ENCODE data around the gene ERLIN1. TPM values are rescaled to one million over a fixed set of nuclear protein-coding genes. Genes with fewer than 3 reads are reported as not detected.

The ERLIN1 gene
- total RNA-seq, 1 donor from 2014 or later = 8.3 TPM

GRCh38 chr10:100172349-100172748 lies 13.5 kb downstream of the ERLIN1 start:
- Histone ChIP-seq H3K9me3 (replicated peaks) (no peaks in the 10 kb centered on the region), H3K27ac (replicated peaks) (no peak overlapping the region), H3K4me1 (no peaks in the 10 kb centered on the region), H3K27me3 (ENCODE audit: low read depth) (no peaks in the 10 kb centered on the region), H3K36me3 (peaks cover 68% of the 10 kb centered on the region), H3K4me3 (no peak overlapping the region)
- no peak for TF ChIP-seq CTCF (IDR thresholded peaks at IDR 0.05; ENCODE audit: borderline replicate concordance)
- no peak for DNase-seq
- intact Hi-C loops (cut with micrococcal nuclease) = no loop called here

- no peak overlapping the region for H3K4me3 ChIP-seq
- H3K27ac ChIP-seq (replicated peaks) = peak overlapping the region; percentile 50
- no peaks in the 10 kb centered on the region for H3K9me3 ChIP-seq (replicated peaks)
- H3K27me3 ChIP-seq (ENCODE audit: low read depth) = no peaks in the 10 kb centered on the region
- intact Hi-C loops (cut with micrococcal nuclease) = no loop called here
- no peak for DNase-seq
- H3K36me3 ChIP-seq = peaks cover 43% of the 10 kb centered on the region
- H3K4me1 ChIP-seq = peaks cover 8% of the 10 kb centered on the region
- no peak for TF ChIP-seq CTCF (IDR thresholded peaks at IDR 0.05; ENCODE audit: borderline replicate concordance)
These were observed 17.6 kb downstream of the ERLIN1 start for GRCh38 chr10:100168313-100168643.

- Histone ChIP-seq H3K27ac (replicated peaks) (peak overlapping the region; percentile 50), H3K27me3 (ENCODE audit: low read depth) (no peaks in the 10 kb centered on the region), H3K36me3 (peaks cover 42% of the 10 kb centered on the region), H3K9me3 (replicated peaks) (no peaks in the 10 kb centered on the region), H3K4me1 (peaks cover 8% of the 10 kb centered on the region), H3K4me3 (peak overlapping the region; percentile 30)
- TF ChIP-seq CTCF (IDR thresholded peaks at IDR 0.05; ENCODE audit: borderline replicate concordance) = no peak
- intact Hi-C loops (cut with micrococcal nuclease) = no loop called here
- DNase-seq = no peak
These were observed 18.1 kb downstream of the ERLIN1 start for GRCh38 chr10:100167553-100168312.

GRCh38 chr10:100163704-100164621 lies 21.9 kb downstream of the ERLIN1 start:
- H3K36me3 ChIP-seq = peaks cover 38% of the 10 kb centered on the region
- intact Hi-C loops (cut with micrococcal nuclease) = no loop called here
- DNase-seq = no peak
- no peaks in the 10 kb centered on the region for H3K9me3 ChIP-seq (replicated peaks)
- TF ChIP-seq CTCF (IDR thresholded peaks at IDR 0.05; ENCODE audit: borderline replicate concordance) = no peak
- no peaks in the 10 kb centered on the region for H3K27me3 ChIP-seq (ENCODE audit: low read depth)
- peaks cover 8% of the 10 kb centered on the region for H3K4me1 ChIP-seq
- H3K4me3 ChIP-seq = no peak overlapping the region
- no peak overlapping the region for H3K27ac ChIP-seq (replicated peaks)

GRCh38 chr10:100162696-100163095 lies 23.1 kb downstream of the ERLIN1 start:
- intact Hi-C loops (cut with micrococcal nuclease) = no loop called here

More at GRCh38 chr10:100162696-100163095, 23.1 kb downstream of the ERLIN1 start:
- Histone ChIP-seq H3K9me3 (replicated peaks) (no peaks in the 10 kb centered on the region), H3K4me3 (no peak overlapping the region), H3K4me1 (peaks cover 8% of the 10 kb centered on the region), H3K36me3 (peaks cover 33% of the 10 kb centered on the region), H3K27ac (replicated peaks) (no peak overlapping the region), H3K27me3 (ENCODE audit: low read depth) (no peaks in the 10 kb centered on the region)
- TF ChIP-seq CTCF (IDR thresholded peaks at IDR 0.05; ENCODE audit: borderline replicate concordance) = no peak
- no peak for DNase-seq
